SK-N-SH (cell line): ENCODE data around the gene KCTD17. TPM values are rescaled to one million over a fixed set of nuclear protein-coding genes. Genes with fewer than 3 reads are reported as not detected.

Experiments used
- CTCF ChIA-PET: fragments of 300-600, 350-600 bp; formaldehyde crosslinking; extraction: SDS; loops from one replicate; lab custom pipeline; 2021; lab: Yijun Ruan, JAX
- POLR2A ChIA-PET: fragments of 350-600 bp; sonication (Branson Sonifier 250); formaldehyde crosslinking; extraction: SDS; loops from one replicate; lab custom pipeline; 2020; ENCODE audit warnings: antibody characterized with exemption, inconsistent platforms; lab: Yijun Ruan, JAX
- DNase-seq: peaks from one replicate; pipeline ENCODE4 v3.0.0; 2012
- H2AFZ ChIP-seq: fragments of 200-600 bp; sonication (generic); 2 replicates; pipeline ENCODE4 v1.8.1; 2016; ENCODE audit warnings: antibody characterized with exemption, mild to moderate bottlenecking, low read depth
- H3F3A ChIP-seq: fragments of 200-600 bp; sonication (generic); replicated peaks from 2 replicates; pipeline ENCODE3; 2016; ENCODE audit warnings: antibody characterized with exemption, mild to moderate bottlenecking; ENCODE audit not compliant: insufficient read depth
- H3K27ac ChIP-seq, 2 experiments: fragments of 200-500 bp in 1 of 2; fragments of 200-600 bp in 1 of 2; sonication (Bioruptor generic) in 1 of 2; sonication (generic), shearing (Covaris generic) in 1 of 2; 2 replicates each; pipeline versions ENCODE4 v1.5.1 to v1.6.1; 2014 to 2016; ENCODE audit warnings: low read depth in 2 of 2, inconsistent platforms in 1 of 2, low read length in 1 of 2, mild to moderate bottlenecking in 1 of 2, mixed read lengths in 1 of 2
- H3K27me3 ChIP-seq: fragments of 200-600 bp; sonication (generic), shearing (Covaris generic); 2 replicates; pipeline ENCODE4 v1.6.1; 2016; ENCODE audit warnings: mixed run types; ENCODE audit not compliant: insufficient read depth
- H3K36me3 ChIP-seq, 2 experiments: fragments of 200-500 bp in 1 of 2; fragments of 200-600 bp in 1 of 2; sonication (Bioruptor generic) in 1 of 2; sonication (generic) in 1 of 2; replicated peaks in 1 of 2; 2 replicates each; pipeline versions ENCODE3 to v1.5.1; 2014 to 2016; ENCODE audit warnings: low read length in 1 of 2, mild to moderate bottlenecking in 1 of 2; ENCODE audit not compliant: insufficient read depth in 2 of 2, control insufficient read depth in 1 of 2
- H3K4me1 ChIP-seq, 2 experiments: fragments of 200-500 bp in 1 of 2; fragments of 200-600 bp in 1 of 2; sonication (Bioruptor generic) in 1 of 2; sonication (generic), shearing (Covaris generic) in 1 of 2; 2 replicates each; pipeline versions ENCODE4 v1.5.1 to v1.6.1; 2014 to 2016; ENCODE audit warnings: low read depth in 1 of 2, low read length in 1 of 2, mixed run types in 1 of 2; ENCODE audit not compliant: insufficient read depth in 2 of 2, control insufficient read depth in 1 of 2
- H3K4me2 ChIP-seq: fragments of 200-600 bp; sonication (generic), shearing (Covaris generic); 2 replicates; pipeline ENCODE4 v1.6.1; 2017; ENCODE audit warnings: mixed run types
- H3K4me3 ChIP-seq, 2 experiments: fragments of 200-500 bp in 1 of 2; fragments of 200-600 bp in 1 of 2; sonication (Bioruptor generic) in 1 of 2; sonication (generic), shearing (Covaris generic) in 1 of 2; 2 replicates each; pipeline versions ENCODE4 v1.5.1 to v1.8.1; 2014 to 2016; ENCODE audit warnings: low read depth in 2 of 2, inconsistent platforms in 1 of 2, low read length in 1 of 2, mild to moderate bottlenecking in 1 of 2, mixed read lengths in 1 of 2, moderate library complexity in 1 of 2
- H3K79me2 ChIP-seq: fragments of 200-600 bp; sonication (generic); 2 replicates; pipeline ENCODE4 v1.8.1; 2017; ENCODE audit warnings: mild to moderate bottlenecking; ENCODE audit not compliant: insufficient read depth
- H3K9ac ChIP-seq: fragments of 200-600 bp; sonication (generic); 2 replicates; pipeline ENCODE4 v1.6.1; 2017; ENCODE audit warnings: mixed run types
- H3K9me2 ChIP-seq: fragments of 200-600 bp; sonication (generic); 2 replicates; pipeline ENCODE4 v1.6.1; 2017; ENCODE audit warnings: mixed run types
- H3K9me3 ChIP-seq: fragments of 200-600 bp; sonication (generic); 2 replicates; pipeline ENCODE4 v1.6.1; 2017; ENCODE audit warnings: mixed run types, mild to moderate bottlenecking, moderate library complexity
- H4K20me1 ChIP-seq: fragments of 200-600 bp; sonication (generic); 2 replicates; pipeline ENCODE4 v1.6.1; 2017; ENCODE audit warnings: mild to moderate bottlenecking, mixed run types; ENCODE audit not compliant: insufficient read depth
- ELF1 ChIP-seq: IDR thresholded peaks from 2 replicates; pipeline ENCODE4 v1.4.0; 2012
- EP300 ChIP-seq, 2 experiments: IDR thresholded peaks; 2 replicates each; pipeline versions ENCODE4 v1.4.0 to v1.6.1; 2012; ENCODE audit warnings: borderline replicate concordance in 1 of 2, low read depth in 1 of 2, low read length in 1 of 2
- EZH2phosphoT487 ChIP-seq: fragments of 200-600 bp; sonication (generic); IDR thresholded peaks from 2 replicates; pipeline ENCODE4 v1.6.1; 2017; ENCODE audit warnings: low read depth, mixed run types, mild to moderate bottlenecking, antibody characterized with exemption, moderate library complexity, borderline replicate concordance
- FOXJ3 ChIP-seq: sonication (generic); formaldehyde crosslinking; IDR thresholded peaks from 2 replicates; pipeline ENCODE4 v1.5.1; 2020; ENCODE audit warnings: mild to moderate bottlenecking, missing genetic modification reagents
- FOXM1 ChIP-seq: IDR thresholded peaks from 2 replicates; pipeline ENCODE4 v1.4.0; 2012; ENCODE audit warnings: low read depth, mild to moderate bottlenecking
- GABPA ChIP-seq: IDR thresholded peaks from 2 replicates; pipeline ENCODE4 v1.4.0; 2012; ENCODE audit warnings: low read depth, mild to moderate bottlenecking
- JUND ChIP-seq: IDR thresholded peaks from 2 replicates; pipeline ENCODE4 v1.4.0; 2012
- NRF1 ChIP-seq: IDR thresholded peaks from 2 replicates; pipeline ENCODE4 v1.6.1; 2012; ENCODE audit warnings: low read depth, mild to moderate bottlenecking, low read length
- POLR2AphosphoS5 ChIP-seq: IDR thresholded peaks from 2 replicates; pipeline ENCODE4 v1.6.1; 2012; ENCODE audit warnings: low read depth, low read length
- RCOR1 ChIP-seq: fragments of 150-350 bp; IDR thresholded peaks from 2 replicates; pipeline ENCODE4 v1.6.1; 2017; ENCODE audit warnings: antibody characterized with exemption, low read length
- RFX5 ChIP-seq: IDR thresholded peaks from 2 replicates; pipeline ENCODE4 v1.6.1; 2012; ENCODE audit warnings: mild to moderate bottlenecking, improper control_type of control experiment, low read length
- RXRA ChIP-seq: IDR thresholded peaks from 2 replicates; pipeline ENCODE4 v1.4.0; 2012; ENCODE audit warnings: low read depth, mild to moderate bottlenecking, borderline replicate concordance
- SIN3A ChIP-seq: IDR thresholded peaks from 2 replicates; pipeline ENCODE4 v1.6.1; 2012; ENCODE audit warnings: low read depth, mild to moderate bottlenecking, low read length, moderate library complexity, borderline replicate concordance
- SMC3 ChIP-seq: IDR thresholded peaks from 2 replicates; pipeline ENCODE4 v1.6.1; 2012; ENCODE audit warnings: low read depth, low read length, improper control_type of control experiment
- TCF12 ChIP-seq: IDR thresholded peaks from 2 replicates; pipeline ENCODE4 v1.4.0; 2012
- YY1 ChIP-seq: IDR thresholded peaks from 2 replicates; pipeline ENCODE4 v1.4.0; 2012; ENCODE audit warnings: low read depth, mild to moderate bottlenecking
- whole genome bisulfite sequencing: methylation state at CpG from one replicate; pipeline ENCODE4 v1.1.6; 2017; ENCODE audit warnings: low lambda C conversion rate; 5-methylcytosine and 5-hydroxymethylcytosine counted together
- polyA plus RNA-seq, 3 experiments: library from polyadenylated mRNA; depleted of rRNA; stranded (reverse); fragments of >200 nt; gene quantifications; 2 replicates each; pipeline ENCODE4 v1.2.3, GENCODE V29; 2012
- TF ChIP-seq, protein P1 (sequence below): IDR thresholded peaks from 2 replicates; pipeline ENCODE4 v1.4.0; 2012; ENCODE audit warnings: low read depth, borderline replicate concordance
- TF ChIP-seq, protein P2 (sequence below): IDR thresholded peaks from 2 replicates; pipeline ENCODE4 v1.4.0; 2012; ENCODE audit warnings: low read depth
- TF ChIP-seq, protein P3 (sequence below): fragments of 150-350 bp; IDR thresholded peaks from 2 replicates; pipeline ENCODE4 v1.6.1; 2017; ENCODE audit warnings: antibody characterized with exemption, low read length, low read depth, borderline replicate concordance
- TF ChIP-seq, protein P4 (sequence below): IDR thresholded peaks from 2 replicates; pipeline ENCODE4 v1.4.0; 2012; ENCODE audit warnings: low read depth, borderline replicate concordance
- TF ChIP-seq, protein P5 (sequence below): IDR thresholded peaks from 2 replicates; pipeline ENCODE4; 2012

The KCTD17 gene
- polyA plus RNA-seq, 1 of the 3 experiments (the other 2 are of a cell fraction): 57.8 TPM

DNA sequence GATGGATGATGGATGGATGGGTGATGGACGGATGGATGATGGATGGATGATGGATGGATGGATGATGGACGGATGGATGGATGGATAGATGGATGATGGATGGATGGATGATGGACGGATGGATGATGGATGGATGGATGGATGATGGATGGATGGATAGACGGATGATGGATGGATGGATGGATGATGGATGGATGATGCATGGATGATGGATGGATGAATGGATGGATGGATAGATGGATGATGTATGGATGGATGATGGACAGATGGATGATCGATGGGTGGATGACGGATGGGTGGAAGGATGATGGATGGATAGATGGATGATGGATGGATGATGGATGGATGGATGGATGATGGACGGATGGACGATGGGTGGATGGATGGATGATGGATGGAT is 21.1 kb downstream of the KCTD17 start:
- Histone ChIP-seq H4K20me1 (no peaks in the 10 kb centered on the region), H3K27ac (no peak overlapping the region)
- TF ChIP-seq EZH2phosphoT487 (no peak), SMC3 (no peak), RXRA (no peak), TCF12 (no peak), RCOR1 (no peak), EP300 (IDR thresholded peaks at IDR 0.05; ENCODE audit: borderline replicate concordance in 1 of 2, low read depth in 1 of 2, low read length in 1 of 2) (no peak), JUND (no peak), GABPA (no peak), FOXJ3 (no peak)
- TF ChIP-seq, protein P1, sequence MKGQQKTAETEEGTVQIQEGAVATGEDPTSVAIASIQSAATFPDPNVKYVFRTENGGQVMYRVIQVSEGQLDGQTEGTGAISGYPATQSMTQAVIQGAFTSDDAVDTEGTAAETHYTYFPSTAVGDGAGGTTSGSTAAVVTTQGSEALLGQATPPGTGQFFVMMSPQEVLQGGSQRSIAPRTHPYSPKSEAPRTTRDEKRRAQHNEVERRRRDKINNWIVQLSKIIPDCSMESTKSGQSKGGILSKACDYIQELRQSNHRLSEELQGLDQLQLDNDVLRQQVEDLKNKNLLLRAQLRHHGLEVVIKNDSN: no peak
- TF ChIP-seq, protein P2, sequence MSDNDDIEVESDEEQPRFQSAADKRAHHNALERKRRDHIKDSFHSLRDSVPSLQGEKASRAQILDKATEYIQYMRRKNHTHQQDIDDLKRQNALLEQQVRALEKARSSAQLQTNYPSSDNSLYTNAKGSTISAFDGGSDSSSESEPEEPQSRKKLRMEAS: no peak
- TF ChIP-seq, protein P3, sequence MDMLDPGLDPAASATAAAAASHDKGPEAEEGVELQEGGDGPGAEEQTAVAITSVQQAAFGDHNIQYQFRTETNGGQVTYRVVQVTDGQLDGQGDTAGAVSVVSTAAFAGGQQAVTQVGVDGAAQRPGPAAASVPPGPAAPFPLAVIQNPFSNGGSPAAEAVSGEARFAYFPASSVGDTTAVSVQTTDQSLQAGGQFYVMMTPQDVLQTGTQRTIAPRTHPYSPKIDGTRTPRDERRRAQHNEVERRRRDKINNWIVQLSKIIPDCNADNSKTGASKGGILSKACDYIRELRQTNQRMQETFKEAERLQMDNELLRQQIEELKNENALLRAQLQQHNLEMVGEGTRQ: no peak
- TF ChIP-seq, all 33 proteins: peak for 0
- H3K9me3 ChIP-seq: no peaks in the 10 kb centered on the region
- H3K9me2 ChIP-seq: no peaks in the 10 kb centered on the region
- no peak overlapping the region for H3K9ac ChIP-seq
- no peak overlapping the region for H3K4me3 ChIP-seq
- 73% methylated on average over 8 of the region's 8 CpGs for WGBS
- no peak overlapping the region for H3K4me2 ChIP-seq
- DNase-seq: no peak
- CTCF ChIA-PET: no interaction called here
- no peaks in the 10 kb centered on the region for H3K79me2 ChIP-seq
- H3K27me3 ChIP-seq: peaks cover 53% of the 10 kb centered on the region
- no peaks in the 10 kb centered on the region for H3F3A ChIP-seq
- H3K4me1 ChIP-seq: no peaks in the 10 kb centered on the region; a peak in 1 of 4 replicates
- H3K36me3 ChIP-seq: no peaks in the 10 kb centered on the region
- POLR2A ChIA-PET: no interaction called here
- no peak overlapping the region for H2AFZ ChIP-seq

DNA sequence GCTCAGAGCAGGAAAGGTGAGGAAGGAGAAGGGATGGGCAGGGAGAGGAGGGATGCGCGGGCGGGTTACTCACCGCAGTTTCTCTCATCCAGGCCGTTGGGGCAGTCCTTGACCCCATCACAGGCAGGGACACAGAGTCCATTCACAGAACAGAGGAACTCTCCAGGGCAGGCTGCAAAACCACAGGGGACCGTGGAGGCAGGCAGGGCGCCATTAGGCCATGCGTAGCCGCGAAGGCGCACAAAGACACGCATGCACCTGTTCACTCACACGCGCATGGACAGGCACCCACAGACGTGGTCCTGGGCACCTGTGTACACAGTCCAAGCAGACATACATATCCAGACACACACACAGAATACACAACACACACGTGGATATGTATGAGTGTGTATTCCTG is 23.0 kb downstream of the KCTD17 start:
- POLR2A ChIA-PET: no interaction called here
- H3F3A ChIP-seq: no peaks in the 10 kb centered on the region
- H3K36me3 ChIP-seq: no peaks in the 10 kb centered on the region
- CTCF ChIA-PET: interaction anchor here (0.6 to 1.9 kb wide), 3 partner anchors 11 to 424 kb away, joined by 3 to 8 read pairs (median 6); no protein-coding TSS in a partner anchor
- peaks cover 41% of the 10 kb centered on the region for H3K27me3 ChIP-seq
- H3K9ac ChIP-seq: no peak overlapping the region
- no peak overlapping the region for H2AFZ ChIP-seq
- H3K9me3 ChIP-seq: no peaks in the 10 kb centered on the region
- H3K27ac ChIP-seq: no peak overlapping the region
- no peak for DNase-seq
- H4K20me1 ChIP-seq: no peaks in the 10 kb centered on the region
- H3K4me1 ChIP-seq: no peaks in the 10 kb centered on the region
- no peak overlapping the region for H3K4me2 ChIP-seq
- H3K9me2 ChIP-seq: no peaks in the 10 kb centered on the region
- WGBS: 27% methylated on average over 9 of the region's 16 CpGs
- no peaks in the 10 kb centered on the region for H3K79me2 ChIP-seq
- no peak overlapping the region for H3K4me3 ChIP-seq
- TF ChIP-seq, protein P4, sequence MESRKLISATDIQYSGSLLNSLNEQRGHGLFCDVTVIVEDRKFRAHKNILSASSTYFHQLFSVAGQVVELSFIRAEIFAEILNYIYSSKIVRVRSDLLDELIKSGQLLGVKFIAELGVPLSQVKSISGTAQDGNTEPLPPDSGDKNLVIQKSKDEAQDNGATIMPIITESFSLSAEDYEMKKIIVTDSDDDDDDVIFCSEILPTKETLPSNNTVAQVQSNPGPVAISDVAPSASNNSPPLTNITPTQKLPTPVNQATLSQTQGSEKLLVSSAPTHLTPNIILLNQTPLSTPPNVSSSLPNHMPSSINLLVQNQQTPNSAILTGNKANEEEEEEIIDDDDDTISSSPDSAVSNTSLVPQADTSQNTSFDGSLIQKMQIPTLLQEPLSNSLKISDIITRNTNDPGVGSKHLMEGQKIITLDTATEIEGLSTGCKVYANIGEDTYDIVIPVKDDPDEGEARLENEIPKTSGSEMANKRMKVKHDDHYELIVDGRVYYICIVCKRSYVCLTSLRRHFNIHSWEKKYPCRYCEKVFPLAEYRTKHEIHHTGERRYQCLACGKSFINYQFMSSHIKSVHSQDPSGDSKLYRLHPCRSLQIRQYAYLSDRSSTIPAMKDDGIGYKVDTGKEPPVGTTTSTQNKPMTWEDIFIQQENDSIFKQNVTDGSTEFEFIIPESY: no peak
- TF ChIP-seq YY1 (no peak), NRF1 (no peak), SIN3A (no peak), RFX5 (no peak), TCF12 (no peak), EZH2phosphoT487 (no peak), SMC3 (no peak), EP300 (IDR thresholded peaks at IDR 0.05; ENCODE audit: borderline replicate concordance in 1 of 2, low read depth in 1 of 2, low read length in 1 of 2) (no peak), FOXM1 (no peak), FOXJ3 (no peak), ELF1 (no peak), POLR2AphosphoS5 (no peak)
- TF ChIP-seq, protein P2: no peak
- TF ChIP-seq, protein P5, sequence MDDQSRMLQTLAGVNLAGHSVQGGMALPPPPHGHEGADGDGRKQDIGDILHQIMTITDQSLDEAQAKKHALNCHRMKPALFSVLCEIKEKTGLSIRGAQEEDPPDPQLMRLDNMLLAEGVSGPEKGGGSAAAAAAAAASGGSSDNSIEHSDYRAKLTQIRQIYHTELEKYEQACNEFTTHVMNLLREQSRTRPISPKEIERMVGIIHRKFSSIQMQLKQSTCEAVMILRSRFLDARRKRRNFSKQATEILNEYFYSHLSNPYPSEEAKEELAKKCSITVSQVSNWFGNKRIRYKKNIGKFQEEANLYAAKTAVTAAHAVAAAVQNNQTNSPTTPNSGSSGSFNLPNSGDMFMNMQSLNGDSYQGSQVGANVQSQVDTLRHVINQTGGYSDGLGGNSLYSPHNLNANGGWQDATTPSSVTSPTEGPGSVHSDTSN: no peak
